ENCODE data around the gene ELMO1. TPM values are rescaled to one million over a fixed set of nuclear protein-coding genes. Genes with fewer than 3 reads are reported as not detected.

The ELMO1 gene
- polyA plus RNA-seq, 3 donors: 11.1 to 11.8 (median 11.4) TPM

GRCh38 chr7:37107047-37107750 is 341.5 kb downstream of the ELMO1 start:
- DNase-seq: no peak

GRCh38 chr7:37105762-37106161 is 342.9 kb downstream of the ELMO1 start:
- no peak for DNase-seq

- DNase-seq: no peak
These were observed 343.7 kb downstream of the ELMO1 start for GRCh38 chr7:37104822-37105518.

GRCh38 chr7:37102518-37103137 is 346.0 kb downstream of the ELMO1 start:
- no peak for DNase-seq

GRCh38 chr7:37100735-37101331 is 347.8 kb downstream of the ELMO1 start:
- DNase-seq: no peak

GRCh38 chr7:37098762-37099161 is 349.9 kb downstream of the ELMO1 start:
- DNase-seq: no peak

GRCh38 chr7:37097983-37098382 is 350.7 kb downstream of the ELMO1 start:
- no peak for DNase-seq

GRCh38 chr7:37097276-37097675 is 351.4 kb downstream of the ELMO1 start:
- no peak for DNase-seq

- no peak for DNase-seq
These were observed 352.3 kb downstream of the ELMO1 start for GRCh38 chr7:37096341-37096740.

GRCh38 chr7:37095122-37095521 is 353.5 kb downstream of the ELMO1 start:
- no peak for DNase-seq

- DNase-seq: no peak
These were observed 355.4 kb downstream of the ELMO1 start for GRCh38 chr7:37093257-37093656.

- no peak for DNase-seq
These were observed 356.1 kb downstream of the ELMO1 start for GRCh38 chr7:37092548-37092947.

- DNase-seq: no peak
These were observed 358.7 kb downstream of the ELMO1 start for GRCh38 chr7:37089972-37090371.

- no peak for DNase-seq
These were observed 363.1 kb downstream of the ELMO1 start for GRCh38 chr7:37085600-37085999.

- no peak for DNase-seq
These were observed 364.4 kb downstream of the ELMO1 start for GRCh38 chr7:37084303-37084702.

- no peak for DNase-seq
These were observed 365.2 kb downstream of the ELMO1 start for GRCh38 chr7:37083311-37084096.

GRCh38 chr7:37081436-37081835 is 367.2 kb downstream of the ELMO1 start:
- no peak for DNase-seq

GRCh38 chr7:37079420-37079819 is 369.2 kb downstream of the ELMO1 start:
- DNase-seq: no peak

- DNase-seq: no peak
These were observed 372.0 kb downstream of the ELMO1 start for GRCh38 chr7:37076668-37077067.

- DNase-seq: no peak
These were observed 374.3 kb downstream of the ELMO1 start for GRCh38 chr7:37074370-37074769.

GRCh38 chr7:37071124-37071523 is 377.5 kb downstream of the ELMO1 start:
- no peak for DNase-seq

- DNase-seq: no peak
These were observed 378.2 kb downstream of the ELMO1 start for GRCh38 chr7:37070471-37070870.

All from renal pelvis (tissue), 4 donors.